HFF-Myc (cell line): ENCODE results near the gene PRRG1.

Experiments used
- DNase-seq: peaks from one replicate; pipeline ENCODE4 v3.0.0-alpha.2; 2011; ENCODE audit warnings: low read depth; ENCODE audit errors: extremely low read depth
- H3K4me3 ChIP-seq: replicated peaks from 2 replicates; pipeline ENCODE4 v1.5.1; 2011; ENCODE audit warnings: low read depth, mild to moderate bottlenecking, control low read depth, low read length
- CTCF ChIP-seq: IDR thresholded peaks from 2 replicates; pipeline ENCODE4 v1.5.1; 2012; ENCODE audit warnings: mild to moderate bottlenecking, low read depth, low read length, control low read depth; ENCODE audit errors: missing control alignments

PRRG1 gene

GRCh38 chrX:37504991-37505390, 155.8 kb downstream of the PRRG1 start:
- DNase-seq, result no peak
- H3K4me3 ChIP-seq, result no peak overlapping the region
- no peak for TF ChIP-seq CTCF
